Glomerular visceral epithelial cell (primary cell): ENCODE results near the gene BUB3.
A peak's percentile ranks its signal among the peaks of the same experiment; 100 is the strongest.
"Not testable (repeated sequence)": the region's sequence is repeated elsewhere in the genome, so short reads cannot be mapped to it uniquely, and the experiment has no call there.

Experiments
- DNase-seq: peaks from one replicate; pipeline ENCODE4 v3.0.0-alpha.2; 2016; ENCODE audit errors: extremely low spot score

The BUB3 gene

GRCh38 chr10:123153486-123154091, 613 bp upstream of the BUB3 start:
- DNase-seq, result no peak

GRCh38 chr10:123154711-123155505, 706 bp downstream of the BUB3 start:
- peak; percentile 60 for DNase-seq

GRCh38 chr10:123156078-123156477, 1.9 kb downstream of the BUB3 start:
- no peak for DNase-seq

GRCh38 chr10:123157210-123157609, 3.0 kb downstream of the BUB3 start:
- DNase-seq, result peak; percentile 46

- no peak for DNase-seq
Measured at GRCh38 chr10:123158682-123159081, 4.5 kb downstream of the BUB3 start.

GRCh38 chr10:123160311-123160980, 6.2 kb downstream of the BUB3 start:
- no peak for DNase-seq

GRCh38 chr10:123164319-123164718, 10.1 kb downstream of the BUB3 start:
- no peak for DNase-seq

- no peak for DNase-seq
Measured at GRCh38 chr10:123165445-123166072, 11.4 kb downstream of the BUB3 start.

GRCh38 chr10:123166618-123167017, 12.4 kb downstream of the BUB3 start:
- DNase-seq, result no peak

GRCh38 chr10:123170961-123171360, 16.8 kb downstream of the BUB3 start:
- DNase-seq, result no peak

- not testable (repeated sequence) for DNase-seq
Measured at GRCh38 chr10:123171616-123172015, 17.4 kb downstream of the BUB3 start.

GRCh38 chr10:123175389-123176387, 21.5 kb downstream of the BUB3 start:
- DNase-seq, result no peak

GRCh38 chr10:123178390-123178789, 24.2 kb downstream of the BUB3 start:
- DNase-seq, result not testable (repeated sequence)

- no peak for DNase-seq
Measured at GRCh38 chr10:123180101-123181090, 26.2 kb downstream of the BUB3 start.

- DNase-seq, result no peak
Measured at GRCh38 chr10:123183724-123184123, 29.5 kb downstream of the BUB3 start.

- DNase-seq, result no peak
Measured at GRCh38 chr10:123187781-123188180, 33.6 kb downstream of the BUB3 start.

GRCh38 chr10:123191886-123192285, 37.7 kb downstream of the BUB3 start:
- no peak for DNase-seq

GRCh38 chr10:123194056-123194455, 39.9 kb downstream of the BUB3 start:
- no peak for DNase-seq

- no peak for DNase-seq
Measured at GRCh38 chr10:123200531-123200930, 46.3 kb downstream of the BUB3 start.

- DNase-seq, result no peak
Measured at GRCh38 chr10:123202506-123202905, 48.3 kb downstream of the BUB3 start.
